Activated gamma-delta T cell (primary cell): Measurements from ENCODE around the gene KNDC1.
"Not testable (repeated sequence)": the region's sequence is repeated elsewhere in the genome, so short reads cannot be mapped to it uniquely, and the experiment has no call there.

ENCODE experiments used
- DNase-seq: peaks from one replicate; lab custom pipeline; 2025; lab: John Stamatoyannopoulos, UW

The KNDC1 gene

DNA sequence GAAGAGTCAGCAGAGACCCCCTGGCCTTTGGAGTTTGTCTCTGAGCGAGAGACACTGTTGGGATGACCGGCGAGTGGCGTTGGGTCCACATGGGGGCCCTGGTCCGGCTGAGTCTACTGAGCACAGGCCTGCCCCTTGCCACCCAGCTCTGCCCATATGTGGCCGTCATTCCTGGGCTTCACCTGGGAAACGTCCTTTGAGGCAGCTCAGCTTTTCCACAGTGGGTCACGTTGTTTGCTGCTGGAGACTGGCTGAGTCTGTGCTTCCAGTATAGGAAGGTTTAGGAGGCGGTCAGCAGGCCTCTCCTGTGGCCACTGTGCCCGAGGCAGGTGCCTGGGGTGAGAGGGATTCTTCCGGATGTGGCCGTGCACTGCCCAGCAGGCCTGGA lies 99.6 kb downstream of the KNDC1 start:
- DNase-seq: no peak

DNA sequence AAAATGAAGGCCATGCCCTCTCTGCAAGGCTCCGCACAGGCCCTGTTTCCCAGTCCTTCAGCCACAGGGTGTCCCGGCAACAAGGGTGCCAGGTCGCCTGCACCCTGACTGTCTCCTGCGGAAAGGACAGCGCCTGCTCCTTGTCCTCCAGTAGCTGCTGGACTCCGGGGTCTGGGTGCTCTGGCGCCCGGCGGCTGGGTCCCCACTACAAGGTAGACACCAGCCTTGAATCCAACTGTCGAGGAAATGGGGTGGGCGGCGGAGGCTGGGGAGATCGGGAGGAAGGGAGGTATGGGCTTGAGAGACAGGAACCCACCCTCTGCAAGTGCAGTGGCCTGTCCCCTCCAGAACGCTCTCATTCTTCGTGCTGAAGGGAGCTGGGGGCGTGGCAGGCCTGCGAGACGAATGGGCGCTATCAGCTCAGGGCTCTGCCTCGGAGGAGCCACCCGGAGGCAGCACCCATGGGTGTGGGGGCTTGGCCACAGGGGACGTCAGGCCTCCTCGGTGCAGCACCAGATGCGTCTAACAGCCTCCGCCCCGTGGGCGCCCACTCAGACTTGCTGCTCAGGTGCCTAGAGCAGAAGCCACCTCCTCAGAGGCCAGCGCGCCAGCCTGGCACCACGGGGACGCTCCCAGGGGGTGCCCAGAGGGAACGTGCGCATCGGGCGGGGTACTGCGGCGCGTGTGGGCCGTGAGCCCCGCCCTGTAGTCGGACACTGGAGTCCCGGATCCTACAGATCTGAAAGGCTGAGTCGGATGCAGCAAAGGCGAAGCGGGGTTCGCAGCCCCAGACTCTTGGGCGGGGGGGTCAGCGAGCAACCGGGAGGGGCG lies 101.1 kb downstream of the KNDC1 start:
- DNase-seq: peak; percentile 66

DNA sequence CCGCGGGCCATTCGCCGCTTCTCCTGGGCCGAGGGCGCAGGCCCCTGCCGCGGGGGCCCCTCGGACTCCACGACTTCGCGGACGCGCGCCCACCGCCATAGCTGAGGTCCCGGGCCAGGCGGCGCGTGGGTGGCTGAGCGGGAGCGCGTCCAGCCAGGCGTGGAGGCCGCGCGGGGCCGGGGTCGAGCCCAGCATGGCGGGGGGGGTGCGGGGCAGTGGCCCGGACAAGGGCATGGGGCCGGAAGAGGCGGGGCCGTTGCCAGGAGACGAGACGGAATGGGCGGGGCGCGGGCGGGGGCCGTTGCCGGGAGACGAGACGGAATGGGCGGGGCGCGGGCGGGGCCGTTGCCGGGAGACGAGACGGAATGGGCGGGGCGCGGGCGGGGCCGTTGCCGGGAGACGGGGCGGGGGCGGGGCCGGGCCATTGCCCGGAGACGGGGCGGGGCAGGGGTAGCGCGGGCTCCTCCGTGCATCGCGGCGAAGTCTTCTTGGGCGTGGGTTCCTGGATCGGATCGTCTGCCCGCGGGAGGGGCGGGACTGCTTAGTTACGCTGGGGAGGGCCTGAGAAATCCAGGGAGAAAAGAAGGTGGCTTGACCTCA lies 101.8 kb downstream of the KNDC1 start:
- peak; percentile 88 for DNase-seq

DNA sequence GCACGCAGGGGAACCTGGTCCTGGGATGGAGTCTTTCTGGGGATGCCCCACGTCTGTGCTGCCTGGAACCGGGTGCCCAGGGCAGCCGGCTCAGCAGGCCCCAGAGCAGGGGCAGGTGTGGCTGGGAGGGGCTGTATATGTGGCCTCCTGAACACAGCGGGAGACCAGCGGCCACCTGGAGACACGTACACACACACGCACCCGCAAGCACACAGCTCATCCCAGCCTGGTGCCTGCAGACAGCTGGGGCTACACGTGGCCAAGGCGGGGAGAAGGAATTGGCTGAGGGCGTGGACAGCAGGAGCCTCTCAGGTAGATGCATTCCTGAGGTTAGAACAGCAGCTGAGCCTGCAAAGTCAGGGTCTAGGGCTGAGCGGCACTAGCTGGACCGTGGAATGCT lies 102.7 kb downstream of the KNDC1 start:
- DNase-seq: no peak

DNA sequence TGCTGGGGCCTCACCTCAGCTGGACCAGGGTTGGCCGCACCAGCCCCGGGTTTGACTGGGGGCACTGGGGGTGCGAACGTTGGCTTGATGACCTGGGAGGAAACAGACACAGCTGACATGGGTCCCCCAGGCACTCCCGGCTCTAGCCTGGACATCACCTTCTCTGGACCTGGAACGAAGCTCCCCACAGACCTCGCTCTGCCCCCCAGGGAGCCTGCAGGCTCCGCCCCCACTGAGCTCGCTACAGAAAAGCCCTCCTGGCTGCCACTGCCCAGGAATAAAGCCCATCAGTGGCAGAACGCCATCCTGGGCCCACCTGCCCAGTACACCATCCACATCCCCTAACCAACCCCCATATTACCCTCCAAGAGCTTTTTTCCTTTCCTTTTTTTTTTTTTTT lies 103.7 kb downstream of the KNDC1 start:
- DNase-seq: no peak

DNA sequence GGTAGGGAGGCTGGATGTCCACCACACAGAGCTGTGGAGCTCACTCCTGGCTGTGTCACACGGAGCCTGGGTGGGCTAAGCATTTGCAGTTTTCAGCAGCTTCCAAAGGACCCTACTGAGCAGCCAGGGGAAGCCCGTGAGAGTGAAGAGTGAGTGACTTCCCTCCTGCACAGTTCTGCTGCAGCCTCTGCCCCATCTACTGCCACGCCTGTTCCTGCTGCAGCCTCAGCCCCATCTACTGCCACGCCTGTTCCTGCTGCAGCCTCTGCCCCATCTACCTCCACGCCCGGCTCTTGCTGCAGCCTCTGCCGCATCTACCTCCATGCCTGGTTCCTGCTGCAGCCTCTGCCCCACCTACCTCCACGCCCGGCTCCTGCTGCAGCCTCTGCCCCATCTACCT lies 104.4 kb downstream of the KNDC1 start:
- no peak for DNase-seq

DNA sequence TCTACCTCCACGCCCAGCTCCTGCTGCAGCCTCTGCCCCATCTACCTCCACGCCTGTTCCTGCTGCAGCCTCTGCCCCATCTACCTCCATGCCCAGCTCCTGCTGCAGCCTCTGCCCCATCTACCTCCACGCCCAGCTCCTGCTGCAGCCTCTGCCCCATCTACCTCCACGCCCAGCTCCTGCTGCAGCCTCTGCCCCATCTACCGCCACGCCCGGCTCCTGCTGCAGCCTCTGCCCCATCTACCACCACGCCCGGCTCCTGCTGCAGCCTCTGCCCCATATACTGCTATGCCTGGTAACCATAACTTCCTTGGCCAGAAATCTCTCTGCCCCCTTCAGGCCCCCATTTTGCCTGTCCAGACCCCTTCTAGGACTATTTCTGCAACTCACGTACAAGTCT lies 105.0 kb downstream of the KNDC1 start:
- not testable (repeated sequence) for DNase-seq

DNA sequence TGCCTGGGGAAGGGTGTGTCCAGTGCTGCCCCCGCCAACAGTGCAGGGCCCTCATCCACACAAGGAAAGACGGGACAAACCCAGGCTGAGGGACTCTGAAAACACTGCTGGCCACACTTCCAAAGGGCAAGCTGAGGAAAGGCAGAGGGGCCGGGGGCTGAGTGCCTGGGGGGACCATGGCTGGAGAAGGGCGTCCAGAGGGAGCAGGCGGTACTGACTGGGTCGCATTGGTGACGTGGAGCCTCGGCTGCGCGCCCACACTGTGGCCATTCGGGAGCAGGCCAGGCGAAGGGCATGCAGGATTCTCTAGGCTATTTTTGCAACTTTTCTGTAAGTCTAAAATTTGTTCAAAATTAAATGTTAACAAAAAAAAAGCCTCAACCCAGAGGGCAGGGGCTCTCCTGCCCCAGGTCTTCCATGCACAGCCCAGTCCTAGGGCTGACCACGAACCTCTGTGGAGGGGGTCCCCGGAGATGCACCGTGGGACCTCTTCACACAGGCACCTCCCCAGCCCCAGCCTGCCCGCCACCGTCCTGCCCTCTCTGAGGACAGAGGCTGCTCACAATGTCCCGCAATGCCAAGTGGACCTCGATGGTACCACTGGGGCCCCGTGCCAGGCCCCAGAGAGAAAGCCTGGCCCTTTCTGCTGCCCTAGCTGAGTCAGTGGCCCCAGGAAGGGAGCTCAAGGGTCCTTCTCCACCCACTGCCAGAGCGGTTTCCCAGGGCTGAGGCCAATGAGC lies 106.2 kb downstream of the KNDC1 start:
- no peak for DNase-seq

DNA sequence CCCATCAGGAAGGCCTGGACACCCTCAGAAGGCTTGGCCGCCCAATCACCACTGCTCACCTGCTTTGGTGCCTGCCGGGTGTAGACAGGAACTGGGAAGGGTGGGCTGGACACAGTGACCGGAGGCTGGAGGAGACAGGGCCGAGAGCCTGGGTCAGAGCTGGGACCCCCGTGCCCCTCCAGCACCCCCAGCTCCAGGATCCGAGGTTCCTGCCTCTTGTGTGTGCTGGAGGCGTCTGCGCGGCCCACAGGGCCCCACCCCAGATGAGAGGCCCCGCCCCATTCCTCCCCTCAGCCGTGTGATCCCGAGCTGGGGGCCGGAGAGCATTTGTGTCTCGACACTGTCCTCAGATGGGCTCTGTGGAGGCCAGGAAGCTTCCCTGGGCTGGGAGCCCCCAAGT lies 107.3 kb downstream of the KNDC1 start:
- DNase-seq: no peak

DNA sequence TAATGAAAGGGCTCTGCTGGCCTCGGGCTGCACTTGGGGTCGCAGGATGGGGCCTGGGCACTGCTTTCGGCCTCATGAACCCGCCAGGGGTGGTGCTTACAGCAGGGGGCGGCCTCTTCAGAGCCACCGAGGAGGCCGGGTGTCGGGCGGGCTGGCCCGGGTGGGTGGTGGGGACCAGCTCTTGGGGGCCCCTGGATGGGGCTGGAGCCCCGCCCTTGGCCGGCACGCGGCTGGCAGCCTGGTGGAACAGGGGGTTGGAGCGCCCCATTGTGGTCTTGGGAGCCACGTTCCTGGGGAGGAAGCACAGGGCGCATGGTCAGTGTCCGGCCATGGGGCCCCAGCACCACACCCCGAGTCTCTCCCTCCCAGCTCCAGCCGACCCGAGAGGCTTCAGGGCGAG lies 107.8 kb downstream of the KNDC1 start:
- DNase-seq: no peak

DNA sequence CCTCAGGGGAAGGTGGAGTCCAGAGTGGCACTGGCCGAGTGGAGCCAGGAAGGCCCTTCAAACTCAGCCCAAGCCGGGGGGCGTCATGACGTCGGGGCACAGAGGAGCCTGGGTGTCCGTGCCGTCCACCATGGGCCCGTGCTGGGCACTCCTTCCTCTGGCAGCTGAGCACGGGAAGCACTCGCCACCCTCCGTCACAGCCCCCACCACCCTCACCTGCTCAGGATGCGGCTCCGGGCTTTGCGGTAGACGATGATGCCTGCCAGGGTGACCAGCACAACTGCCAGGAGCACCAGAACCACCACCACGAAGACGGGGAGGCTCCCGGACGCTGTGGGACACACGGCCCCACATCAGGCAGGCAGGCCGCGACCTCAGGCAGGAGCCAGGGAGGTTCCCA lies 108.5 kb downstream of the KNDC1 start:
- no peak for DNase-seq

DNA sequence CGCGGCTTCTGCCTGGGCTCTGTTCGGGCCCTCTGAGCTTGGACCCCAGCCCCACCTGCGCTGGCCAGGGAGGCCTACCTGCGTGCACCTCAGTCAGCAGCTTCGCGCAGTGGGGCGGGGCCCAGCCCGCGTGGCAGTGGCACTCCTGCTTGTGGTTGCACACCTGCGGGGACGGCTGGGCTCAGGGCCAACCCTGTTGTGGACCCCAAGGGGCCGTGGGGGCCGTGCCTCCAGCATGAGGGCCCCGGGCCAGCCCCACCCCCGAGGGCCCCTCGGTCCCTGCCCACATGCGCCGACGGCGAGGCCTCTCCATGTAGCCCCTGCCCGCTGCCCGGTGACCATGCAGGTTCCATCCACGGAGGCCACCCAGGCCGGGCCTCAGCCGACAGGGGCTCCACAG lies 109.3 kb downstream of the KNDC1 start:
- no peak for DNase-seq

DNA sequence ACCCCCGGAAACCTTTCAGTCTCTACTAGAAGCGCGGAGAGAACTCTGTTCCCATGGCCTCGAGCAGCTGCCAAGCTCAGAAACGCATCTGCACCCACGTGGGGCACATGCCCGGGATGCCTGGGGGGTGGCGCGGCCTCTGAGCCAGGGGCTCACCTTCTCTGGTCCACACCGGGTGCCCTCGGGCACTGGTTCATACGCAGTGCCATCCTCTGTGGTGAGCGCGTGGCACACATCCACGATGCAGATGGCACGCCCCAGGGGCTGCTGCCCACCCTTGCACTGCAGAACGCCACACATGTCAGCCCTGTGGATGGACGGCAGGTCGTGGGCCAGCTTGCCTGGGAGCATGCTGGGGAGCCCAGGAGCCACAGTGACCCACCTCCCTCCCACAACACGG lies 110.2 kb downstream of the KNDC1 start:
- DNase-seq: no peak

DNA sequence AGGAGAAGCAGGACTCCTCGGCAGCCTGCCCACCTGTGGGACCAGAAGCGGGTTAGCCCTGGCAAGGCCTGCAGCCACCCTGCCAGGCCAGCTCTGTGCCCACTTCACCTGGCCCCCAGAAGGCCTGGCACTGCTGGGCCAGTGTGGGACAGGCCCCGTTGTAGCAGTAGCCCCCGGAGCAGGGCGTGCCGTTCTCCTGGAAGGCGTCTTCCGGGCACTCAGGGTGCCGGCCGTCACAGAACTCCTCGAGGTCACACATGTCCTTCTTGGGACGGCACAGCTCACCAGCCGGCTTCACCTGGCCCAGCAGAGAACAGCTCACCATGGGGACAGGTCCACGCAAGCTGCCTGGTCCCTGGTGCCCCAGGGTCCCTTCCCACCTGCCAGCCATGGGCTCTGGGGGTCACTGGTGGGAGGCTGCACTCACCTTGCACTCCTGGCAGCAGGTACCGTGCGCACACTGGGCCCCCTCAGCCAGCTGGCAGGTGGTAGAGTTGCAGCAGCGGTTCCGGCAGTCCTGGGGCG lies 110.8 kb downstream of the KNDC1 start:
- DNase-seq: no peak

DNA sequence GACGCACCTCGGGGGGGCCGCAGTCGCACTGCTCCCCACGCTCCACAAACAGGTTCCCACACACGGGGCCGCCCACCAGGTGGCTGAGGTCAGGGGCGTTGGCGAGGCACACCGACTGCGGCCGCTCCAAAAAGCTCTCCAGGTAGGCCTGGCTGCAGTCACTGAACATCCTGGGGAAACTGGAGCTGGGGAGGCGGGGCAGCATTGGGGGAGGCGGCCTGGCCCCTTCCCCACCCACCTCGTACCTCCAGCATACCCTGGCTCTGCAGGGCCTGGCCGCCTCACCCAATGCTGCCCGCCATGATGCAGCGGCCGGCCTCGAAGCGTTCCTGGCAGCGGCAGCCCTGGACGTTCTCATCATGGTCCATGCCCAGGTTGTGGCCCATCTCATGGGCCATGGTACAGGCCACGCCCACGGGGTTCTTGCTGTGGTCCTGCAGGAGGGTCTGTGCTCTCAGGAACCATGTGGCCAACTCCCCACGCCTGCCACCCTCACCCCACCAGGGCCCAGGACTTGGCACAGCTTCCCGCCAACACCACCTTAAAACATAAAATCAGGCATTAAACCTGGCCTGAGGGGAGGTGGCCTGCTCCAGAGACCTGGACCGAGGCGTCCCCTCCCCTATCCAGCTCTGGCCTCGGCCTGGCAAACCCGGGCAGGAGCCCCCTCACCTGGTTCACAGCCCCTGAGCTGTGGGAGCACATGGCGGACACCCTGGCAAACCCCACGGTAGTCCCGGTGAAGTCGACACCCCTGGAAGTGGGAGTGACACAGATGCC lies 111.7 kb downstream of the KNDC1 start:
- DNase-seq: no peak

DNA sequence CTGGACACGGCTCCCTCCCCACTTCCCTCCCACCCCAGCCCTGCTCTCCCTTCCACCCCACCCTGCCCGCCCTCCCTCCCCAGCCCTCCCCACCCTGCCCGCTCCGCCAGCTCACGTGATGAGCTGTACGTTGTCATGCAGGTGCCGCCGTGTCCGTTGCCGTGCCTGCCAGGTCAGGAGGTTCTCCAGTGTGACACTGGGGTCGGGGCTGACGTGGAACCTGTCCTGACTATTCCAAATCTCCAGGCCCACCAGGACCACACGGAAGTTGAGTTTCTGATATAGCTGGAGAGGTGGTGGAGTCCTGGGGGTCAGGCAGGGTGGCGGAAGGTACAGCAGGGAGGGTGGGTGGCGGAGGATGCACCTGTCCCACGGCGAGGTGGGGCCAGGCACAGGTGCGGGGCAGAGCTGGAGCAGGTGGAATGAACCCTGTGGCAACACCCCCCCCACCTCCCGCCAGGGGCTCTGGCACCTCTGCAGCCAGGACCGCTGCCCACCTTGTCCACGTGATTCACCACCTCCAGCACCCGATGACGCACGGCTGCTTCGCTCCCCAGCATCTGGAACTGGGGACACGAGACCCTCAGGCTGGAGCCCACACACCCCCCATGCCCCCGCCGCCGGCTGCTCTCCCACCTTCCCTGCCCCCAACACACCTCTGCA lies 112.4 kb downstream of the KNDC1 start:
- DNase-seq: no peak

DNA sequence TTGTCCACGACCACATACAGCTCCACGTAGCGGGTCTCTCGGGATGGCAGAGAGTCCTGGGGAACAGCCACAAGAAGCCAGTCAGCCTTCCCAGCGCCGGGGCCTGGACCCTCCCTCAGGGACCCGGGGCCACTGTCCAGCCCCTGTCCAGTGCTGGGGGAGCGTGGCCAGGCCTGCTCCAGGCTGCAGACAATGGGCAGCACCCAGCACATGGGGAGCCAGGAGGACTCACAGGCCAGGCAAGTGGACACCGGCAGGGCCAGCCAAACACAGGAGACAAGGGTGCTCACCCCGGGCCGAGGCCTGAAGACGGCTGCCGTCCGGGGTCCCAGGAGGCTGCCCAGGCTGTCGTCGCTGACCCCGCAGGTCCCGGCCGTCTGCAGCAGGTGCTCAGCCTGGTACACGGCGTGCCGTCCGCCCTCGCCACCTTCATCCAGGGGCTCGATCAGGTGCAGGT lies 113.0 kb downstream of the KNDC1 start:
- no peak for DNase-seq

DNA sequence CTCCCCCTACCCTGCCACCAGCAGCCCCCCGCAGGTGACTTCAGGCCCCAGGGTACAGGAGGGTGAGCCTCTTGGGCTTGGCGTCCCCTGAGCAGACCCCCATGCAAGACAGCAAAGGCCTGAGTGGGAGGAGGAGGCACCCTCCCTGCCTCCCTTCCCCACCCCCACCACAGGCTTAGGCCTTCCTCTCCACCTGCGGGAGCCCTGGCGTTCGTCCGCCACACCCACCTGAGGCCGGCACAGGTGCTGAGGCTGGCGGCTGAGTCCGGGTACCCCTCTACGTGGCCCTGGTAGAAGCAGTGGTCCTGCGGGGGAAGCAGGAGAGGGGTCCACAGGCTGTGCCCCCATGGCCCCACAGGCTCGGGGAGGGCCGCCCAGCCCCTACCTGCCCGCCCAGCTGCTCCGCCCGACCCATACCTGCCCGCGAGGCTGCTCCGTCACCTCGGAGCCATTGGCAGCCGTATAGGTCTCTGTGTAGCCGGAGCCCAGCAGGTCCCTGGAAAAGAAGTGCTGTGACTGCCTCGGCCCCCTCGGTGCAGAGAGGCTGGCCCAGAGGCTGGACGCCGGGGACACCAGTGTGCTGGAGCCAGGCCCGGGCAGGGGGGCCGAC lies 113.6 kb downstream of the KNDC1 start:
- no peak for DNase-seq

DNA sequence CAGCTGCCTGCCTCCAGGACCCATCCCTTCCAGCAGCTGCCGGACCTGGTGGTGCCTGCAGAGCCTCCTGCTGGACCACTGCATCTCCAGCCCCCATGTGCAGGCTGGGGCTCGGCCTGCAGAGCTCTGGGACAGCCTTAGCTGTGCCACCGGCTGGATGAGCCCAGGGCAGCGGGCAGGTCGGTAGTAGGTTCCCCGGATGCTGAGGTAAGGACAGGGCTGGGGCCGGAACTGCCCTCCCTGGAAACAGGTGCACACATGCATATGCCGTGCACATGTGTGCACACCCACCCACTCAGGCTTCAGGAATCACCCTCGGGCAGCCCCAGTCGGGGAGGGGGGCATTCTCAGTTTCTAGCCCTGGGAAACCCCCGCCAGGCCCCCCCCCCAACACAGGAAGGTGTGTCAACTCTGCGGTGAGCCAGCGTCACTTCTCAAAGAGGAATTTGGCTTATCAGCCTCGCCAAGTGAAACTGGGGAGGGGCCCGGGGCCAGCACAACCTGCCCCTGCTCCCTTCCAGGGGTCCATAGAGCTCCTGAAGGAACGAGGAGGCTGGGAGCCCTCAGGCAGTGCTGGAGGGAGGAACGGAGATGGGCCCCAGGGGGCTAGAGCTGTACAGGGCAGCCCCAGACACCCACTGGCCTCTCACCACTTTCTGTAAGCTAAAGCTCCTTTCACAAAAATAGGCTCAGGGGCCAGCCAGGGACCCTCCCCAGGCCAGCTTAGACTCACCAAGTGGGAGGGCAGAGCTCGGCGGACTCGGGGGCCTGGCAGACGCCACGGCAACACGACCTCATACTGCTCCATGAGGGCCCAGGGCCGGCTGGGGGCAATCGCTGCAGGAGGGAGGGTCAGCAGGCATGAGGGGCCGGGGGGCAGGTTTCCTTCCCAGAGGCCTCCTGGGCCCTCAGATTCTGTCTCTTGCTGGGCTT lies 115.0 kb downstream of the KNDC1 start:
- peak; percentile 67 for DNase-seq

DNA sequence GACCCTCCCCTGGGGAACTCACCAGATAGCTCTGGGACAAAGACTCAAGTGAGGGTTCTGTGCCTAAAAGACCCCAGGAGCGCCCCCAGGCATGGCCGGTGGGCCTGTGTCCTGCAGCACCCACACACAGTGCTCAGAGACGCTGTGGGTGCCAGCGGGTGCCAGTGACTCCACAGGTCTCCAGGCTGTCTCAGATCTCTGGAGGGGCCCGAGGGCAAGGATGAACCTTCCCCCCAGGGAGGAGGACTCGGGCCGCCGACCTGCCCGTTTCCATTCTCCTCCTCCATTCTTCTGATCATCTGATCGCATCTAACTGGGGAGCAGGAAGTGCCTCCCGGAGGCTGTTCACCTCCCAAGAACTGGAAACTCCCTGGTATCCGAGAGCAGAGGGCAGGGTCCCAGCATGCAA lies 115.7 kb downstream of the KNDC1 start:
- DNase-seq: no peak
